GM12864 (cell line): ENCODE data around the gene WT1.

Experiments
- DNase-seq: peaks from one replicate; pipeline ENCODE4 v3.0.0-alpha.2; 2011; ENCODE audit warnings: low read depth
- H3K4me3 ChIP-seq: 2 replicates; pipeline ENCODE4 v1.5.1; 2011; ENCODE audit warnings: mild to moderate bottlenecking, low read depth, low read length, control low read depth
- CTCF ChIP-seq: IDR thresholded peaks from 2 replicates; pipeline ENCODE4 v1.5.1; 2011; ENCODE audit warnings: low read depth, mild to moderate bottlenecking, moderate library complexity, low read length, control low read depth, inconsistent platforms; ENCODE audit errors: missing control alignments

Gene WT1

GRCh38 chr11:32438866-32439489 lies 3.6 kb upstream of the WT1 start:
- no peak for TF ChIP-seq CTCF
- no peak overlapping the region for H3K4me3 ChIP-seq
- no peak for DNase-seq

DNA sequence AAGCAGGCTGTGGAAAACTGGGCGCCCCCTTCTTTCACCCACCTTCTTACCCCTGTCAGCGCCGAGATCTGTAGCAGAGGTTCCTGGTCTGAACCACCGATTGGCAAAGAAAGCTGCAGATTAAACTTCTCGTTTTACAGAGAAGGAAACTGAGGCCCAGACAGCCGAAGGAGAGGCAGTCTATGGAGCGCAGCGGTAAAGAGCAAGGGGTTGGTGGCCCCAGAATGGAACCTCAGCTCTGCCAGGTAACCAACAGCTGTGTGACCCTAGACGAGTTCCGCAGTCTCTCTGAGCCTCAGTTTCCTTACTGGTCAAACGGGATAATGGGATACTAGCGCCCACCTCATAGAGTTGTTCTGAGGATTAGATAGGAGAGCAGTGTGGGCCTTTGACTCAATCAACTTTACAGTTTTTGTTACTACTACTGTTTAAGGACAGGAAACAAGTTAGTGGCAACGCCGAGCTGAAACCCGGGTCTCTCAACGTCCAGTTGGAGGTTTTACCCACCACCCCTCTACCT lies 3.1 kb upstream of the WT1 start:
- no peak overlapping the region for H3K4me3 ChIP-seq
- TF ChIP-seq CTCF, result no peak
- DNase-seq, result no peak

DNA sequence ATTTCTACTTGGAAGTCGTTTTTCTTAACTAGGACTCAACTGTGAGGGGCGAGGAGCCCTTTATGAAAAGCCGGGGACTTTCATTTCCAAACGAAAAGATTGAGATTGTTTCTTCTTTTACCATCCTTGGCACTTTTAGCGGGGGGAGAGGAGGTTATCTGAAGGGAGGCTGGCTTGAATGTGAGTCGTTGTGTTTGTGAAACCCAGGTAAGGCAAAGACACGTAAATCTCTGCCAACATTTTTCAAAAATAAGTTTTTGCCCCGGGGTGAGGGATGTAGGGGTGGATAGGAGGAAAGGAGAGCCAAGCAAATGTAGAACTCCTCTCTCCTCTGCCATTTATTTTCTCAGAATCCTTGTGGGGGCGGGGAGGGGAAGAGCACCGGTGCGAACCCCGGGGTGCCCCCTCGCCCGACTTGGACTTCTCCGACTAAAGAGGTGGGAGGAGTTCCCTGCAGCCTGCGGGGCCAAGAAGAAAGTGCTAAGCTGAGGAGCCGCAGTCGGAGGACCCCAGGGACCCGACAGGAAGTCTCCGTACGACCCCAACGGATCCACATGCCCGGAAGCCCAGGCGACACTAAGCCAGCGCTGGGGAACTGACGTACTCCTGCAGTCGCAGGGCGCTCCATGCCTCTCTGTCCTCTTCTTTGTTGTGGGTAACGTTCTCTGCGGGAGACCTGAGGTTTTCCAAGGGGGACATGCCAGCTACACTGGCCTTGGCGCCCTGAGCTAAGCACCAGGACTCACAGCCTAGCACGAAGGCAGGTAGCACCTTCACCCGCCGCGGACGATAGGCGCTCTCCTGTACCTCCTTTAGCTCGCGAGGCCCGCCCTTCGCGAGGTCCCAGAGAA lies 2.4 kb upstream of the WT1 start:
- DNase-seq, result no peak
- H3K4me3 ChIP-seq, result no peak overlapping the region
- no peak for TF ChIP-seq CTCF

DNA sequence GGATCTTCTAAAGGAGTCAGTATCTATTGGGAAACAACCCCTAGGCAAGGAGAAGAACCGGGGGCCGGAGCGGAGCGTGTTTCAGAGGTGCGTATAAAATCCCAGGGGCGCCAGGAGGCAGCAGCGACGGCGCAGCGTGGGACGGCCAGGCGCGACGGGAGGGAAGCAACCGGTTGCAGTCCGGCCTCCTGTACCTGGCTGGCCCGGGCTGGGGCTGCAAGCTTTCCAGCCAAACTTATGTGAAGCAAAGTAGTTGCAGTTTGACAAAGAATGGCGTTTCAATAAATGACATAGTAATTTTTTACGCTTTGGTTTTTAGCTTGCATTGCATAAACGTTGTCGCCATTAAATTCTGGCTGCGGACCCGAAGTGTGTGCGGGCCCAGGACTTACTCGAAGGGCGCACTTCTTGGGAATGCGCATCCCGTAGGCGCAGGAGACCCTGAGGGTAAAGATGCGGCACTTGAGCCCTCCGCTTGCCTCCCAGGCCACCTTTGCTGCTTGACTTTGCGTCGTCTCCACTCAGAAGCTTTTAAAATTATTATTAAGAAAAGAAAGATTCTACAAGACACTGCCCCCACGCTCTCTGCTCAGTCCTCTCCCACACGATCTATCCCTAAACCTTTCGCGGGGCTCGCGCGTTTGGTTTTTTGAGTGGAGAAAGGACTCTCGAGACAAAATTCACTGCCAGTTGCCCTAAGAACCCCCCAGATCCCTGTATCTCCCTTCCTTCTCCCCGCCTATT lies 1.6 kb upstream of the WT1 start:
- DNase-seq, result no peak
- no peak for TF ChIP-seq CTCF
- H3K4me3 ChIP-seq, result no peak overlapping the region

GRCh38 chr11:32435942-32436750 lies 807 bp upstream of the WT1 start:
- no peak overlapping the region for H3K4me3 ChIP-seq
- no peak for TF ChIP-seq CTCF
- no peak for DNase-seq

GRCh38 chr11:32435152-32435480 lies 223 bp downstream of the WT1 start:
- no peak overlapping the region for H3K4me3 ChIP-seq
- TF ChIP-seq CTCF, result no peak
- no peak for DNase-seq
